Small intestine (tissue), 7 donors: ENCODE data around the gene CD24. TPM values are rescaled to one million over a fixed set of nuclear protein-coding genes. Genes with fewer than 3 reads are reported as not detected.

ENCODE experiments used
- DNase-seq, 2 donors: peaks; one replicate each; pipeline versions ENCODE4 v3.0.0 to v3.0.0-alpha.2; 2013
- FAIRE-seq: peaks from 2 replicates; lab custom pipeline; 2012; peaks lifted over from hg19 to GRCh38; lab: Jason Lieb, UNC
- H3K27ac ChIP-seq, 3 donors: one replicate each; pipeline ENCODE4 v1.5.1; 2013; ENCODE audit warnings: low read length in 2 of 3, mild to moderate bottlenecking in 2 of 3, control low read depth in 1 of 3, inconsistent platforms in 1 of 3, low read depth in 1 of 3, moderate library complexity in 1 of 3
- H3K27me3 ChIP-seq, 3 donors: one replicate each; pipeline ENCODE4 v1.6.1; 2013; ENCODE audit warnings: low read length in 3 of 3, inconsistent platforms in 1 of 3; ENCODE audit not compliant: control insufficient read depth in 3 of 3, insufficient read depth in 3 of 3
- H3K36me3 ChIP-seq, 3 donors: one replicate each; pipeline ENCODE4 v1.6.1; 2013; ENCODE audit warnings: low read length in 3 of 3, inconsistent platforms in 1 of 3, low read depth in 1 of 3, mild to moderate bottlenecking in 1 of 3, moderate library complexity in 1 of 3; ENCODE audit not compliant: control insufficient read depth in 3 of 3, insufficient read depth in 2 of 3
- H3K4me1 ChIP-seq, 3 donors: one replicate each; pipeline ENCODE4 v1.6.1; 2013; ENCODE audit warnings: low read length in 2 of 3, inconsistent platforms in 1 of 3, low read depth in 1 of 3, mild to moderate bottlenecking in 1 of 3, moderate library complexity in 1 of 3; ENCODE audit not compliant: control insufficient read depth in 3 of 3, insufficient read depth in 2 of 3
- H3K4me3 ChIP-seq, 3 donors: one replicate each; pipeline ENCODE4 v1.5.1; 2013; ENCODE audit warnings: low read length in 3 of 3, control low read depth in 1 of 3, inconsistent platforms in 1 of 3, low read depth in 1 of 3, mild to moderate bottlenecking in 1 of 3, moderate library complexity in 1 of 3
- H3K9me3 ChIP-seq, 2 donors: one replicate each; pipeline ENCODE4 v1.6.1; 2013; ENCODE audit warnings: low read depth in 1 of 2, low read length in 1 of 2; ENCODE audit not compliant: control insufficient read depth in 2 of 2, insufficient read depth in 1 of 2
- WGBS, 3 donors: extraction: QIAGEN DNeasy Blood & Tissue Kit; methylation state at CpG; one replicate each; pipeline ENCODE4 v1.1.7; 2013; 5-methylcytosine and 5-hydroxymethylcytosine counted together
- polyA plus RNA-seq, 4 donors: library from polyadenylated mRNA; stranded (reverse) in 3 of 4; unstranded in 1 of 4; fragments of 200-250 nt in 3 of 4; fragments of 120-200 nt in 1 of 4; gene quantifications; one replicate each; pipeline versions ENCODE4 v1.2.1 to v1.2.3, GENCODE V29; 2013
- donor health status: healthy with polysubstance abuse.
- donor health status: control.
- donor health status: control.
- donor health status: Bipolar disorder and iron deficiency.
- donor health status: healthy.

Gene CD24
- polyA plus RNA-seq, 4 donors: 41.1 to 436 (median 92.6) TPM

- H3K36me3 ChIP-seq: peaks cover 0 to 8% (median 0%) of the 10 kb centered on the region in 3 donors
- no peaks in the 10 kb centered on the region for H3K27me3 ChIP-seq
- no peaks in the 10 kb centered on the region for H3K9me3 ChIP-seq
- no peak overlapping the region for H3K27ac ChIP-seq
- H3K4me3 ChIP-seq: no peak overlapping the region
- no peak for DNase-seq
- H3K4me1 ChIP-seq: peaks cover 0 to 2% (median 0%) of the 10 kb centered on the region in 3 donors
- 74 to 84% (median 79%) methylated on average over 9 of the region's 9 CpGs for WGBS, 3 donors
- no peak for FAIRE-seq
These were observed 6.5 kb downstream of the CD24 start for GRCh38 chr6:106967936-106968555.

DNA sequence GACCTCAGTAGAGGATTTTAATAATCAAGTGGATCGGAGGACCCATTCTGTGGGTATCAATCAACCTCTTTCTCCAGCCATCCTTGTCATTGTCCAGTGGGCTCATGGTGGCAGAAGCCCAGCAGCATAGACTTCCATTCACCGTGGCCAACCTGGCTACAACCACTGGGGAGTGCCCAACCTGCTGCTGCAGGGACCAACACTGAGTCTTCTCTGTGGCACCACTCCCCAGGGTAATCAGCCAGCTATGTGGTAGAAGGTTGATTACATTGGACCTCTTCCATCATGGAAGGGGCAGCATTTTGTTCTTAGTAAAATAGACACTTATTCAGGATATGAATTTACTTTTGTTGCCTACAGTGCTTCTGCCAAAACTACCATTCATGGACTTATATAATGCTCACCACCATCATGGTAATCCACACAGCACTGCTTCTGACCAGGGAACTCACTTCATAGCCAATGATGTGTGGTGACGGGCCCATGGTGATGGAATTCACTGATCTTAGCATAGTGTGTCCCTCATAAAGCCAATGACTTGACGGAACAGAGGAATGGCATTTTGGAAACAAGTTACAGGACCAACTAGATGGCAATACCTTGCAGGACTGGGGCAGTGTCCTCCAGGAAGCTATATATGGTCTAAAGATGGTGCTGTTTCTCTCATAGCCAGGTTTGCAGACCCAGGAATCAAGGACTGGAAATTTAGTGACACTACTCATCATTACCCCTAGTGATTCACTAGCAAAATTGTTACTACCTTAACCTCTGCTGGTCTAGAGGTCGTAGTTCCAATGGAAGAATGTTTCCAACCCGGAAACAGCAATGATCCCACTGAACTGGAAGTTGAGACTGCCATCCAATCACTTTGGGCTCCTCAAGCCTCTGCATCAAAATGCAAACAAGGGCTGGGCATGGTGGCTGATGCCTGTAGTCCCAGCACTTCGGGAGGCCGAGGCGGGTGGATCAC, 7.6 kb downstream of the CD24 start:
- 87 to 92% (median 92%) methylated on average over 9 of the region's 9 CpGs for WGBS, 3 donors

DNA sequence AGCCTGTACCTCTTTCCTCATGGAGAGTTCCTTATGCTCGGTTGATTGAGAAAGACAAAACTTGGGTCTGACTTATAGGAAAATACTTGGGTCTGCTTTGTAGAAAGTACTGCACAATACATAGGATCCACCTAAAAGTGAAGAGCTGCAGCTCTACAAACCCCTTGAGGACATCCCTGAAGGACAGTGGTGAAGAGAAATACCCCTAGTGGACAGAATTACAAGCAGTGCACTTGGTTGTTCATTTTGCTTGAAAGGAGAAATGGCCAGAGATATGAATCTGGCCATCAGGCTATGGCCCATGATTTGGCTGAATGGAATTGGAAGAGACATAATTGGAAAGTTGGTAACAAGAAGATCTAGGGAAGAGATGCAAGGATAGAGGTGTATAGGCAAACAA, 8.3 kb downstream of the CD24 start:
- Histone ChIP-seq H3K27ac (no peak overlapping the region), H3K4me3 (no peak overlapping the region), H3K36me3 (peaks cover 0 to 8% (median 0%) of the 10 kb centered on the region in 3 donors), H3K4me1 (no peaks in the 10 kb centered on the region), H3K27me3 (no peaks in the 10 kb centered on the region), H3K9me3 (no peaks in the 10 kb centered on the region)
- FAIRE-seq (no peak), DNase-seq (no peak)
- WGBS, 3 donors: 86 to 96% (median 95%) methylated on average over 1 of the region's 1 CpG

More for the DNA sequence above, 7.6 kb downstream of the CD24 start:
- no peaks in the 10 kb centered on the region for H3K9me3 ChIP-seq
- H3K4me3 ChIP-seq: no peak overlapping the region
- DNase-seq: no peak
- H3K27ac ChIP-seq: no peak overlapping the region
- no peak for FAIRE-seq
- no peaks in the 10 kb centered on the region for H3K4me1 ChIP-seq
- no peaks in the 10 kb centered on the region for H3K27me3 ChIP-seq
- H3K36me3 ChIP-seq: peaks cover 0 to 8% (median 0%) of the 10 kb centered on the region in 3 donors

DNA sequence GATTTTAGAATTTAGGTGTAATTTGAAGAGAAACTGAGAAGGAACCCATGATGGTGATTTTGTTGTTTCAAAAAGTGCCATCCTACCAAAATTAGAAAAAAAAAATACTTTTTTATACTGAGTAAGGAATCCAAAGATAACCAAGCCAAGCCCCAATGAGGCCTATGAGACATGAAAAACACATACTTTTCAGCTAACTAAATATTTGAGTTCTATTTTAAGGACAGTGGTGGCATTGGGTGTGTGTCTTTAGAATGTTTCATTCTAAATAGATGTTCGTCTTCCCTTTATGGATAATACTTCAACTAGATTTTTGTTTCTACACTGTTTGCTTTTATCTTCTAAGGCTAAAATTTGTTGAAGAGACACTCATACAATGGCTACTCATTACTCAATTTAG, 9.6 kb downstream of the CD24 start:
- no peaks in the 10 kb centered on the region for H3K9me3 ChIP-seq
- H3K27me3 ChIP-seq: no peaks in the 10 kb centered on the region
- DNase-seq (no peak), FAIRE-seq (no peak)
- H3K4me1 ChIP-seq: no peaks in the 10 kb centered on the region
- H3K27ac ChIP-seq: no peak overlapping the region
- peaks cover 0 to 8% (median 0%) of the 10 kb centered on the region in 3 donors for H3K36me3 ChIP-seq
- WGBS, 3 donors: 89 to 91% (median 90%) methylated on average over 1 of the region's 1 CpG
- H3K4me3 ChIP-seq: no peak overlapping the region

GRCh38 chr6:106964099-106964498, 10.4 kb downstream of the CD24 start:
- Histone ChIP-seq H3K9me3 (no peaks in the 10 kb centered on the region), H3K27me3 (no peaks in the 10 kb centered on the region), H3K36me3 (peaks cover 0 to 4% (median 0%) of the 10 kb centered on the region in 3 donors), H3K4me1 (no peaks in the 10 kb centered on the region), H3K27ac (no peak overlapping the region), H3K4me3 (no peak overlapping the region)
- no peak for FAIRE-seq
- DNase-seq: no peak
- WGBS, 3 donors: 67 to 76% (median 68%) methylated on average over 1 of the region's 1 CpG

- H3K36me3 ChIP-seq: no peaks in the 10 kb centered on the region
- WGBS, 3 donors: 85 to 90% (median 85%) methylated on average over 4 of the region's 4 CpGs
- H3K27ac ChIP-seq: no peak overlapping the region
- FAIRE-seq (no peak), DNase-seq (no peak)
- H3K4me1 ChIP-seq: no peaks in the 10 kb centered on the region
- no peaks in the 10 kb centered on the region for H3K27me3 ChIP-seq
- H3K9me3 ChIP-seq: no peaks in the 10 kb centered on the region
- H3K4me3 ChIP-seq: no peak overlapping the region
These were observed 11.0 kb downstream of the CD24 start for GRCh38 chr6:106963544-106963943.

- H3K27me3 ChIP-seq: peaks cover 0 to 2% (median 0%) of the 10 kb centered on the region in 3 donors
- no peaks in the 10 kb centered on the region for H3K36me3 ChIP-seq
- H3K4me1 ChIP-seq: no peaks in the 10 kb centered on the region
- no peak overlapping the region for H3K4me3 ChIP-seq
- no peak overlapping the region for H3K27ac ChIP-seq
- no peak for DNase-seq
- 71 to 78% (median 74%) methylated on average over 2 of the region's 2 CpGs for WGBS, 3 donors
- no peak for FAIRE-seq
- no peaks in the 10 kb centered on the region for H3K9me3 ChIP-seq
These were observed 12.7 kb downstream of the CD24 start for GRCh38 chr6:106961801-106962200.

GRCh38 chr6:106961136-106961535, 13.4 kb downstream of the CD24 start:
- Histone ChIP-seq H3K36me3 (no peaks in the 10 kb centered on the region), H3K9me3 (no peaks in the 10 kb centered on the region), H3K4me1 (no peaks in the 10 kb centered on the region), H3K4me3 (no peak overlapping the region), H3K27ac (no peak overlapping the region), H3K27me3 (peaks cover 0 to 2% (median 0%) of the 10 kb centered on the region in 3 donors)
- DNase-seq: no peak
- WGBS, 3 donors: 67 to 75% (median 71%) methylated on average over 3 of the region's 3 CpGs
- no peak for FAIRE-seq
